Pons (tissue), 1 donor: ENCODE measurements around the gene PADI3.

Source experiments
- DNase-seq: peaks from one replicate; pipeline ENCODE4 v3.0.0-alpha.2; 2016; ENCODE audit warnings: low spot score

The PADI3 gene

DNA sequence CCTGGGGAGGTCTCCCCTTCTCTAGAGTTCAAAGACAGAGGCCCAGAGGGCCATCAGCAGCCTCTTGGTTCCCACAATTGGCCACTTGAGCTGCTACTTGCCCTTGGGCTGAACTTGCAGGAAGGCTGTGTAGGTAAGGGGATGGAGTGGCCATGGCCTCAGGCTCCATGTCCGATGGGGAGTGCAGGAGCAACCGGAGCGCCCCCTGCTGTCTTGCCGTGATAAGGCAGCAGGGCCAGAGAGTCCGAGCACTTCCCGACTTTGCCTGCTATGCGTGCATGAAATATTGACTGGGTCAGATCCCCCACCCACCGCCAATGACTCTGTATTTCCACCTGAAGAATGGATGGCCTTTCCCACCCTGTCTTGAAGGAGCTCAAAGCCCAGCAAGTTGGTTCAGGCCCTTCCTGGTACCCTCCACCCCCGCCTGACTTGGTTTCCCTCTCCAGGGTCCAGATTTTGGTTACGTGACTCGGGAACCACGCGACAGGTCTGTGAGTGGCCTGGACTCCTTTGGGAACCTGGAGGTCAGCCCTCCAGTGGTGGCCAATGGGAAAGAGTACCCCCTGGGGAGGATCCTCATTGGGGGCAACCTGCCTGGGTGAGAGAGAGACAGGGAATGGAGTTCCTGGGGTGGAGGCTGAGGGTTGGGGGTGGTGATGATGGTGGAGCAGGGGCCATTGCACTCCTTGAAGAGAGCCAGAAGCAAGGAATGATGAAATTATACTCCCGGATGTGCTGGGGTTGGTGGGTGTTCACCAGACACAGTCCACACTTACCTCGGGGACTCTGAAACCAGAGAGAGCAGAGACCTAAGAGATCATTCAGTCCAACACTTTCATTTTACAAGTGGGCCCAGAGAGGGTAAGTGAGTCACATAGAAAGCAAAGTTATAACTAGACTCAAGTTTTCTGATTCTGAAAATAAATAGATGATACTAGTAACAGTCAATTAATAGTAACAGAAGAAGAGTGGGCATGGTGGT, 25.6 kb downstream of the PADI3 start:
- no peak for DNase-seq

DNA sequence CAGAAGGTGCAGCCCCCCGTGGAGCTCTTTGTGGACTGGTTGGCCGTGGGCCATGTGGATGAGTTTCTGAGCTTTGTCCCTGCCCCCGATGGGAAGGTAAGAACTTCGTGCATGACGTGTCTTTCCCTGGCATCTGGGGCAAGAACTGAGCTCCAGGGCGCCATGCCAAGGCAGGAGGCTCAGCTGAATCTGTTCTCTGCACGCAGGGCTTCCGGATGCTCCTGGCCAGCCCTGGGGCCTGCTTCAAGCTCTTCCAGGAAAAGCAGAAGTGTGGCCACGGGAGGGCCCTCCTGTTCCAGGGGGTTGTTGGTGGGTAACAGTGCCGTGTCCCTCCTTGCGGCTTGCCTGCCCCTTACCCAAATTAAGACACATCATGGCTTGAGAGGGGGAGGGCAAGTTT, 27.7 kb downstream of the PADI3 start:
- peak; percentile 25 for DNase-seq

- DNase-seq, result no peak
These were observed 28.7 kb downstream of the PADI3 start for GRCh38 chr1:17277511-17278159.

DNA sequence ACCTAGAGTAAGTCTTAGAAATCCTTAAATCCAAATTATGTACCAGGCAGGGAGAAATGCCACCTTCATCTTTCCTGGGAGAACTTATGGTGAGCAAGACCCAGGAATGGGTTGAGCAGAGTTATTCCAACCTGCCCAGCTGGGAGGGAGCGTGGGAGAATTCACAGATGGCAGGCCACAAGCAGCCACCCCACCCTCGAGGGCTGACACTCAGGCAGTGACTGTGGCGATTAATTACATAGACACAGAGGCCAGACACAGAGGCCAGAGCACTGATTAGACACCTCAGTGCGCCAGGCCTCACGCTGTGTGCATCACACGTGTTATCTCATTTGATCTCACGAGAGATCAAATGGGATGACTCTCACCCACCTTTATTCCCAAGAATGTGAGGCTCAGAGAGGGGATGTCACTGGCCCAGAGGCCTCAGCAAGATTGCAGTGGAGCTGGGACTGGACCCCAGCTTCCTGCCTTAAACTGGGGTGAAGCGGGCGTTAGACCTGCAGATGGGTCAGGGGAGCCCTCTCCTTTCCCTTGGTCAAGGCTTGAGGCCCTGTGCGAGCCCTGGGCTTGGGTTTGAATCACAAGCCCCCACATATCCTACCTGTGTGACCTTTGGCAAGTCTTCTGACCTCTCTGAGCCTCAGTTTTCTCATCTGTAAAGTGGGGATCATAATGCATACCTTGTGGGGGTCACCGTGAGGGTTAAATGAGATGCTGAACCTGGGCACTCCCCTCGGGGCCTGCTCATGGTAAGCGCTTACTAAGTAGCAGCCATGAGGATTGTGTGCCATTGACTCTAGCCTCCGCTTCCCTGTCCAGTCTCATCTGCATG, 30.3 kb downstream of the PADI3 start:
- no peak for DNase-seq

DNA sequence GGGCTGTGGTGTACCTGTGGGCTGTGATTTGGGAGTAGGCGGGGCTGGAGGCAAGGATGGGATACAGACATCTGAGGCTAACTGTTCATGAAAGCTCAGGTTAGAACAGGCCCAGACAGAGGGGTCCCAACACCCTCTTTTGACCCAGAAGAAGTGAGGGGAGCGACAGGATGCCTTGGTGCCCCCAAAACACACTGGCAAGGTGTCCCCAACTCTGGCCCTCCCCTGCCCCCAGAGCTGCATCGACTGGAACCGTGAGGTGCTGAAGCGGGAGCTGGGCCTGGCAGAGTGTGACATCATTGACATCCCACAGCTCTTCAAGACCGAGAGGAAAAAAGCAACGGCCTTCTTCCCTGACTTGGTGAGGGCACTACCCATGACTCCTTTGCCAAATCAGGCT, 31.5 kb downstream of the PADI3 start:
- DNase-seq, result no peak

GRCh38 chr1:17280894-17281293, 32.0 kb downstream of the PADI3 start:
- DNase-seq, result no peak

GRCh38 chr1:17281775-17282181, 32.9 kb downstream of the PADI3 start:
- peak; percentile 14 for DNase-seq

- no peak for DNase-seq
These were observed 33.9 kb downstream of the PADI3 start for GRCh38 chr1:17282836-17283235.

DNA sequence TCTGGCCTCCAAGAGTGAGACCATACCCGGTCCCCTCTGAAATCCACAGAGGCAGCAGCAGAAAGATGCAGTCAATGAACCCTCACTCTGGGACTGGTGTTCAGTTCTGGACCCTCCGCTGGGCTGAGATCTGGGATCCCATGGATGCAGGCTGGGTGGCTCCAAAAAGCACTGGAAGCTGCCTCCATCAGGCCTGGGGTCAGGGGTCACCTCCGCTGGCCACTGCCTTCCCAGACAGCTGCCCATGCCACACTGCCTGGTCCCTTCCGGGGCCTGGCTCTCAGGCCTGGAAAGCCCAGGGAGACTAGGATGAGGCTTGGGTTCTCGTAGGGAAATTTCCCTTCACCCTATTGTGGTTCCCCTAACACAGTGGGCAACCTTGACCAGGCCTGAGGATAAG, 37.7 kb downstream of the PADI3 start:
- DNase-seq, result no peak

DNA sequence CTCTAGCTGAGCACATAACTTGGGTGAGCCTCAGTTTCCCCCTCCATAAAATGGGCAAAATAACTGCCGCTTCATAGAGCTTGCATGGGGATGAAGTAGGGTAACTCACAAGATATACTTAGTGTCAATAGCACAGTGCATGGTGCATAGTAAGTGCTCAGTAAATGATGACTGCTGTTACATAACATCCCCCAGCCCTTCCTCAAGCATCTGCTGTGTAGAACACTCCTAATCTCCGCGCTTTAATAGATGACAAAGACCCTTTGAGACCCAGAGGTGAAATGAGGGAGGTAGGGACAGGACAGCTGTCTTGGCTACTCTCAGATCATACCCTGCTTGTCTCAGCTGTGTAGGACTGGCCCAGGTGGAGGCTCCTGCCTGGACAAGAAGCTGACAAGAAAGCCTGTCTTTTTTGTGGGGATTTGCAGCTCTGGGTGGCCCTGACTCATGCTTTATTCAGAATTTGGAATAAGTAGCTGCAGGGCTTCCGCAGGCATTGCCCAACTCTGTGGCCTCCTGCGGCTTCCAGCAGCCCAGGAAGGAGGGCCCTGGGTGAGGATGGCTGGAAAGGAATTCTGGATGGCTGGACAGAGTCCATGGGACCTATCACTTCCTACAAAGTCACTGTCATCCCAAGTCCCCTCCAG, 38.4 kb downstream of the PADI3 start:
- no peak for DNase-seq

- no peak for DNase-seq
These were observed 40.8 kb downstream of the PADI3 start for GRCh38 chr1:17289721-17290120.

GRCh38 chr1:17290553-17290952, 41.7 kb downstream of the PADI3 start:
- no peak for DNase-seq

DNA sequence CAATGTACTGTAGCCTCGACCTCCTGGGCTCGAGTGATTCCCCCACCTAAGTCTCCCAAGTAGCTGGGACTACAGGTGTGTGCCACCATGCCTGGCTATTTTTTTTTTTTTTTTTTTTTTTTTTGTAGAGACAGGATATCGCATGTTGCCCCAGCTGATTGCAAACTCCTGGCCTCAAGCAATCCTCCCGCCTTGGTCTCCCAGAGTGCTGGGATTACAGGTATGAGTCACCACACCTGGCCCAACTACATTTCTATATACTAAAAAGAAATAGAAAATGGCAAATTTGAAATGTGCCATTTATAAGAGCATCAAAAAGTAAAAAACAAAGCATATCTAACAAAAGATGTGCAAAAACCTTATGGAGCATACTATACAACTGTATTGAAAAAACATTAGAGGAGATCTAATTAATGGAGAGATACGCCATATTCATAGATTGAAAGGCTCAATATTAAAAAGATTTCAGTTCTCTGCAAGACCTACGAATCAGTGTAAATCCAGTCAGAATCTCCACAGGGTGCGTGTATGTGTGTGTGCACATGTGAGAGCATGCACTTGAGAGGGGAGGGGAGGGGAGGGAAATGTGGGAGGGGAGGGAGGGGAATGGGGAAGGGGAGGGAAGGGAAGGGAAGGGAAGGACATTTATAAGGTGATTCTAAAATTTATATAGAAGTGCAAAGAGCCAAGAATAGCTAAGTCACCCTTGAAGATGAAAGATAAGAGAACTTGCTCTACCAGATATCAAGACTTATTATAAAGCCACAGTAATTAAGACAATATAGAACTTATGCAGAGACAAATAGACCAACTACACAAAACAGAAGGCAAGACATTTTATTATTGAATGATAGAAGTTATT, 43.6 kb downstream of the PADI3 start:
- DNase-seq, result no peak

DNA sequence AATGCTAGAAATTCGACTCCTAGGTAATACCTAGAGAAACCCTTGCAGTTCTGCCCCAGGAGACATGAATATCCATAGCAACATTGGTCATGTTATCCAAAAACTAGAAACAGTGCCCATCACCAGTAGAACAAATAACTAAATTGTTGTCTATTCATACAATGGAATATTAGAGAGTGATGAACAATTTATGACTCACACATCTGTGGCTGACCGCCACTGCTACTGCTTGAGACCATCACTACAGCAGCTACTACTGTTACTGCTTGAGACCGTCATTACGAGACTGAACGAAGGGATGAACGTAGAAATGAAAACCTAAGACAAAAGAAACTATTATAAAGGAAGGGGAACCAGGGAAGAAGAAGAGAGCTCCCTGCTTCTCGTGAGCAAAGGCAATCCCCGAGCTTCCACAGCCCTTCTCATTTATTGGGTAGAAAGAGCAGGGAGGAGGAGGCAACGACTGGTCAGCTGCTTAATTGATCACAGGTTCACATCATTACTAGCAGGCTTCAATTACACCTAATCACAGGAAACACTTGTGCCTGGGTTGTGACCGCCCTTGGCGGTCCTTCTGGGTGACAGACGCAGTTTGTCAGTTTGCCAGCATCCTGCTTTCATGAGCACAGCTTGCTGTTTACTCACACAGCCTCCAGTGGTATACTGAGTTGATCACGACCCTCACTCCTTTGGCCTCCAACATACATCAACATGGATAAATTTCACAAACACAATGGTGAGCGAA, 45.0 kb downstream of the PADI3 start:
- DNase-seq, result no peak

- DNase-seq, result no peak
These were observed 46.4 kb downstream of the PADI3 start for GRCh38 chr1:17295292-17295691.

GRCh38 chr1:17296086-17296485, 47.2 kb downstream of the PADI3 start:
- DNase-seq, result no peak

- no peak for DNase-seq
These were observed 49.1 kb downstream of the PADI3 start for GRCh38 chr1:17297991-17298390.

GRCh38 chr1:17301767-17302166, 52.9 kb downstream of the PADI3 start:
- DNase-seq, result no peak

- DNase-seq, result no peak
These were observed 55.4 kb downstream of the PADI3 start for GRCh38 chr1:17304151-17304825.

DNA sequence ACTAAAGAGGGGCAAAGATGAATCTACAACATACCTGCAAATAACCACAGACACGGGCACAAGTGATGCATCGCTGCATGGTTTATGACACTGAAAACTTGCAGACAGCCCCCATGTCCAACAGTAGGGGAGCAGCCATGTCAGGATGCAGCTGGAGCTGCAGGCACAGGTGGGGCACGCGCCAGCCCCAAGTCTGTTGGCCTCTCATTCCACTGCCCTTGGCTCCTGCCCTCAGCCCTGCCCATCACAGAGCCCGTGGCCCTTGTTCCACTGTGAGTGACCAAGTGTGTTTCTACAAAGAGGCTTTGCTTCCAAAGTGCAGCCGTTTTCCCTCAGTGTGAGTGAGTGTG, 55.9 kb downstream of the PADI3 start:
- no peak for DNase-seq
